HCT116 (cell line): ENCODE data around the gene NEK8. TPM values are rescaled to one million over a fixed set of nuclear protein-coding genes. Genes with fewer than 3 reads are reported as not detected.

ENCODE experiments used
- ATAC-seq: fragments of 200-7000 bp; cut with Tn5 transposase; 2 replicates; pipeline ENCODE4 v1.9.1; 2020; ENCODE audit warnings: mild to moderate bottlenecking, moderate library complexity
- BruUV-seq: library from RNA; stranded (reverse); fragments of 400-500 nt; replicated peaks from 2 replicates; lab custom pipeline; 2021; lab: Mats Ljungman, UMichigan
- CTCF ChIA-PET: fragments of 300-600 bp; sonication (Branson Sonifier 250); formaldehyde crosslinking; loops from one replicate; lab custom pipeline; 2021; ENCODE audit warnings: antibody characterized with exemption; lab: Charles Lee
- POLR2A ChIA-PET: fragments of 300-600, 350-600 bp; sonication (Branson Sonifier 250); formaldehyde crosslinking; loops from one replicate; lab custom pipeline; 2021; ENCODE audit warnings: antibody characterized with exemption; lab: Charles Lee
- RAD21 ChIA-PET, 2 experiments: fragments of 300-600 bp; sonication (Branson Sonifier 250); formaldehyde crosslinking; loops; one replicate each; lab custom pipeline; 2023; ENCODE audit warnings: low total read pairs in 2 of 2; ENCODE audit not compliant: uncharacterized antibody in 2 of 2, unreplicated experiment in 2 of 2, low non-redundant PET in 1 of 2; lab: Charles Lee
- DNase-seq: peaks from one replicate; pipeline ENCODE4 v3.0.0-alpha.2; 2010; ENCODE audit warnings: low read depth, low spot score
- H2AFZ ChIP-seq: fragments of 200-600 bp; shearing (Covaris generic), sonication (generic); 2 replicates; pipeline ENCODE4 v1.6.1; 2017; ENCODE audit warnings: low read depth, mixed run types, mixed read lengths, antibody characterized with exemption, low read length; ENCODE audit not compliant: poor library complexity, severe bottlenecking
- H3K27ac ChIP-seq: 2 replicates; pipeline ENCODE4 v1.5.1; 2012; ENCODE audit warnings: low read depth, low read length
- H3K27me3 ChIP-seq: fragments of 200-600 bp; sonication (generic); 2 replicates; pipeline ENCODE4 v1.6.1; 2016; ENCODE audit warnings: mixed run types, low read length, mixed read lengths; ENCODE audit not compliant: insufficient read depth
- H3K36me3 ChIP-seq, 2 experiments: fragments of 200-500 bp in 1 of 2; fragments of 200-600 bp in 1 of 2; sonication (Bioruptor generic) in 1 of 2; sonication (generic) in 1 of 2; 2 replicates each; pipeline versions ENCODE4 v1.5.1 to v1.6.1; 2014 to 2016; ENCODE audit warnings: low read length in 2 of 2, inconsistent platforms in 1 of 2, mixed read lengths in 1 of 2, mixed run types in 1 of 2; ENCODE audit not compliant: insufficient read depth in 2 of 2, control insufficient read depth in 1 of 2
- H3K4me1 ChIP-seq, 2 experiments: fragments of 200-600 bp in 1 of 2; sonication (generic) in 1 of 2; 2 replicates each; pipeline versions ENCODE4 v1.5.1 to v1.6.1; 2012 to 2017; ENCODE audit warnings: low read length in 2 of 2, inconsistent platforms in 1 of 2, mild to moderate bottlenecking in 1 of 2, mixed read lengths in 1 of 2, mixed run types in 1 of 2, moderate library complexity in 1 of 2; ENCODE audit not compliant: insufficient read depth in 2 of 2, control insufficient read depth in 1 of 2
- H3K4me2 ChIP-seq: fragments of 200-600 bp; sonication (generic); 2 replicates; pipeline ENCODE4 v1.6.1; 2017; ENCODE audit warnings: mixed run types, low read length, mixed read lengths
- H3K4me3 ChIP-seq, 2 experiments: fragments of 200-600 bp in 1 of 2; sonication (generic) in 1 of 2; replicated peaks in 1 of 2; 2 replicates each; pipeline ENCODE4 v1.5.1; 2011 to 2016; ENCODE audit warnings: low read length in 2 of 2, control low read depth in 1 of 2, low read depth in 1 of 2, mild to moderate bottlenecking in 1 of 2, mixed read lengths in 1 of 2, mixed run types in 1 of 2
- H3K79me2 ChIP-seq: fragments of 200-600 bp; sonication (generic); 2 replicates; pipeline ENCODE4 v1.6.1; 2017; ENCODE audit warnings: mild to moderate bottlenecking, mixed run types, low read length, moderate library complexity, mixed read lengths; ENCODE audit not compliant: insufficient read depth
- H3K9ac ChIP-seq: fragments of 200-600 bp; sonication (generic); 2 replicates; pipeline ENCODE4 v1.6.1; 2016; ENCODE audit warnings: low read length, mixed read lengths
- H3K9me2 ChIP-seq: fragments of 200-600 bp; sonication (generic), shearing (Covaris generic); 2 replicates; pipeline ENCODE4 v1.6.1; 2017; ENCODE audit warnings: mixed run types, mild to moderate bottlenecking, moderate library complexity; ENCODE audit not compliant: insufficient read depth
- H3K9me3 ChIP-seq, 2 experiments: fragments of 200-500 bp in 1 of 2; fragments of 200-600 bp in 1 of 2; sonication (Bioruptor generic) in 1 of 2; sonication (generic) in 1 of 2; 2 replicates each; pipeline ENCODE4 v1.6.1; 2014 to 2017; ENCODE audit warnings: low read length in 2 of 2, mixed read lengths in 2 of 2, inconsistent platforms in 1 of 2, low read depth in 1 of 2, mild to moderate bottlenecking in 1 of 2, mixed run types in 1 of 2, moderate library complexity in 1 of 2; ENCODE audit not compliant: control insufficient read depth in 1 of 2, insufficient read depth in 1 of 2
- H4K20me1 ChIP-seq: fragments of 200-600 bp; sonication (generic), shearing (Covaris generic); 2 replicates; pipeline ENCODE4 v1.6.1; 2017; ENCODE audit warnings: mixed run types, mild to moderate bottlenecking, moderate library complexity; ENCODE audit not compliant: insufficient read depth
- CBX3 ChIP-seq: IDR thresholded peaks from 2 replicates; pipeline ENCODE4 v1.6.1; 2012; ENCODE audit warnings: low read depth
- SIN3A ChIP-seq: IDR thresholded peaks from 2 replicates; pipeline ENCODE4 v1.6.1; 2012; ENCODE audit warnings: low read depth
- SP1 ChIP-seq: IDR thresholded peaks from 2 replicates; pipeline ENCODE4 v1.6.1; 2012; ENCODE audit warnings: low read depth
- YY1 ChIP-seq: IDR thresholded peaks from 2 replicates; pipeline ENCODE4 v1.6.1; 2011; ENCODE audit warnings: low read length, low read depth, moderate library complexity, mild to moderate bottlenecking; ENCODE audit not compliant: insufficient replicate concordance; ENCODE audit errors: extremely low read depth
- intact Hi-C: fragments of 100-400 bp; cut with micrococcal nuclease; formaldehyde crosslinking; loops from 2 replicates; pipeline ENCODE4 v1.10.0; 2022
- total RNA-seq: library from RNA; stranded (reverse); gene quantifications from one replicate; pipeline ENCODE4 v1.2.1, GENCODE V29; 2021; ENCODE audit not compliant: unreplicated experiment

Gene NEK8
- total RNA-seq, 1 experiment from 2014 or later = 7.0 TPM

GRCh38 chr17:28760601-28761562, 32.3 kb downstream of the NEK8 start:
- RAD21 ChIA-PET = interaction anchor here in 1 of 2 experiments (1.1 kb wide), 2 partner anchors 34 kb away, joined by 3 to 6 read pairs; no protein-coding TSS in a partner anchor
- POLR2A ChIA-PET = interaction anchor here (1.0 to 1.4 kb wide), 2 partner anchors 34 to 41 kb away, joined by 3 to 4 read pairs; partner anchors contain the start of gene RPL23A
- Histone ChIP-seq H3K9me2 (no peaks in the 10 kb centered on the region), H2AFZ (no peak overlapping the region), H3K4me1 (peaks cover 0 to 14% of the 10 kb centered on the region in 2 experiments; a peak in 3 of 4 replicates), H3K4me2 (0 out of 2 replicates have a peak overlapping the region, but pooled peaks have one; percentile 6), H3K36me3 (peaks cover 13 to 17% of the 10 kb centered on the region in 2 experiments; a peak in 3 of 4 replicates), H3K27me3 (no peaks in the 10 kb centered on the region), H3K79me2 (peaks cover 8% of the 10 kb centered on the region; the same call in 1 of the 2 replicates), H3K9ac (peak overlapping the region; percentile 4; the same call in 1 of the 2 replicates), H4K20me1 (no peaks in the 10 kb centered on the region), H3K4me3 (no peak overlapping the region), H3K9me3 (no peaks in the 10 kb centered on the region), H3K27ac (no peak overlapping the region)
- CTCF ChIA-PET = interaction anchor here (5.1 to 5.6 kb wide), 3 partner anchors 12 to 118 kb away, joined by 41 to 61 read pairs (median 57); partner anchors contain the start of gene TLCD1
- intact Hi-C loops = loop anchor here (5.0 to 10.0 kb wide), 2 partner anchors 141 to 354 kb away; partner anchors contain the start of gene DHRS13
- no peak for DNase-seq
- no TSS peak for BruUV-seq
- TF ChIP-seq SP1 (0 out of 2 replicates have a peak, but pooled peaks have one; percentile 14), YY1 (no peak)
- peak; percentile 41; the same call in 1 of the 2 replicates for ATAC-seq

GRCh38 chr17:28763137-28763799, 34.7 kb downstream of the NEK8 start:
- Histone ChIP-seq H3K4me1 (peaks cover 0 to 13% of the 10 kb centered on the region in 2 experiments; a peak in 3 of 4 replicates), H3K27me3 (no peaks in the 10 kb centered on the region), H3K9me2 (no peaks in the 10 kb centered on the region), H3K4me2 (no peak overlapping the region), H2AFZ (no peak overlapping the region), H3K4me3 (no peak overlapping the region), H3K9ac (no peak overlapping the region), H3K36me3 (peaks cover 8 to 23% of the 10 kb centered on the region in 2 experiments; a peak in 3 of 4 replicates), H3K79me2 (peaks cover 11% of the 10 kb centered on the region; the same call in 1 of the 2 replicates), H4K20me1 (no peaks in the 10 kb centered on the region), H3K9me3 (no peaks in the 10 kb centered on the region), H3K27ac (no peak overlapping the region)
- BruUV-seq = no TSS peak
- CTCF ChIA-PET = interaction anchor here (0.6 to 5.6 kb wide), 39 partner anchors 9 to 354 kb away, joined by 3 to 61 read pairs (median 4); partner anchors contain the start of genes DHRS13, FAM222B, NEK8 and PHF12
- RAD21 ChIA-PET = interaction anchor here (0.6 to 2.3 kb wide), 12 partner anchors 9 to 116 kb away, joined by 3 to 10 read pairs (median 4); partner anchors contain the start of gene TLCD1 (in 2 of the 2)
- DNase-seq (no peak), ATAC-seq (peak; percentile 51)
- TF ChIP-seq CBX3 = no peak
- TF ChIP-seq SIN3A = 0 out of 2 replicates have a peak, but pooled peaks have one; percentile 31
- intact Hi-C loops = loop anchor here (1.0 to 10.0 kb wide), 4 partner anchors 116 to 352 kb away; partner anchors contain the start of gene DHRS13
- POLR2A ChIA-PET = interaction anchor here (0.7 to 1.0 kb wide), 5 partner anchors 12 to 47 kb away, joined by 3 to 6 read pairs (median 4); partner anchors contain the start of gene TLCD1
